H9 (cell line): ENCODE data around the gene OVOL3. TPM values are rescaled to one million over a fixed set of nuclear protein-coding genes. Genes with fewer than 3 reads are reported as not detected.

Source experiments
- DNase-seq: peaks from one replicate; pipeline ENCODE4 v3.0.0-alpha.2; 2017
- H2AFZ ChIP-seq: one replicate; pipeline ENCODE4 v1.6.1; 2013; ENCODE audit warnings: mild to moderate bottlenecking, low read length, control low read depth, moderate library complexity
- H2AK5ac ChIP-seq: 2 replicates; pipeline ENCODE4 v1.6.1; 2013; ENCODE audit warnings: low read length, control low read depth, mixed read lengths; ENCODE audit not compliant: insufficient read length
- H2BK120ac ChIP-seq: one replicate; pipeline ENCODE4 v1.6.1; 2013; ENCODE audit warnings: low read depth, mild to moderate bottlenecking, low read length, control low read depth, inconsistent platforms; ENCODE audit not compliant: poor library complexity, severe bottlenecking
- H2BK12ac ChIP-seq: 2 replicates; pipeline ENCODE4 v1.6.1; 2013; ENCODE audit warnings: low read length, control low read depth, mixed read lengths, low read depth; ENCODE audit not compliant: insufficient read length
- H2BK15ac ChIP-seq: 2 replicates; pipeline ENCODE4 v1.6.1; 2013; ENCODE audit warnings: low read depth, low read length, control low read depth
- H2BK20ac ChIP-seq: one replicate; pipeline ENCODE4 v1.6.1; 2013; ENCODE audit warnings: low read depth, mild to moderate bottlenecking, low read length, control low read depth, inconsistent platforms; ENCODE audit not compliant: poor library complexity, severe bottlenecking
- H2BK5ac ChIP-seq: 2 replicates; pipeline ENCODE4 v1.6.1; 2013; ENCODE audit warnings: low read length, control low read depth, mixed read lengths; ENCODE audit not compliant: insufficient read length
- H3K14ac ChIP-seq: 2 replicates; pipeline ENCODE4 v1.6.1; 2013; ENCODE audit warnings: low read length, control low read depth; ENCODE audit not compliant: insufficient read depth
- H3K18ac ChIP-seq: 2 replicates; pipeline ENCODE4 v1.6.1; 2013; ENCODE audit warnings: low read depth, mild to moderate bottlenecking, mixed read lengths, low read length, control low read depth; ENCODE audit not compliant: insufficient read length
- H3K23ac ChIP-seq: 2 replicates; pipeline ENCODE4 v1.6.1; 2013; ENCODE audit warnings: low read length, control low read depth, mixed read lengths, low read depth; ENCODE audit not compliant: insufficient read length
- H3K23me2 ChIP-seq: 2 replicates; pipeline ENCODE4 v1.6.1; 2013; ENCODE audit warnings: low read depth, mild to moderate bottlenecking, mixed read lengths, low read length, control low read depth; ENCODE audit not compliant: insufficient read length, poor library complexity, severe bottlenecking
- H3K27ac ChIP-seq: 2 replicates; pipeline ENCODE4 v1.5.1; 2013; ENCODE audit warnings: low read length, control low read depth, mixed read lengths, low read depth; ENCODE audit not compliant: insufficient read length
- H3K27me3 ChIP-seq: 2 replicates; pipeline ENCODE4 v1.6.1; 2013; ENCODE audit warnings: low read length, control low read depth, inconsistent platforms; ENCODE audit not compliant: insufficient read depth
- H3K4ac ChIP-seq: 2 replicates; pipeline ENCODE4 v1.6.1; 2013; ENCODE audit warnings: low read depth, mild to moderate bottlenecking, control low read depth, inconsistent platforms, low read length, moderate library complexity
- H3K4me1 ChIP-seq: 2 replicates; pipeline ENCODE4 v1.6.1; 2013; ENCODE audit warnings: low read length, control low read depth, inconsistent platforms; ENCODE audit not compliant: insufficient read depth
- H3K4me2 ChIP-seq: 2 replicates; pipeline ENCODE4 v1.6.1; 2013; ENCODE audit warnings: low read length, control low read depth, mixed read lengths; ENCODE audit not compliant: insufficient read length, insufficient read depth
- H3K56ac ChIP-seq: 2 replicates; pipeline ENCODE4 v1.6.1; 2013; ENCODE audit warnings: low read depth, mild to moderate bottlenecking, mixed read lengths, low read length, control low read depth; ENCODE audit not compliant: insufficient read length
- H3K79me1 ChIP-seq: 2 replicates; pipeline ENCODE4 v1.6.1; 2013; ENCODE audit warnings: low read depth, mild to moderate bottlenecking, moderate library complexity, low read length, control low read depth, inconsistent platforms; ENCODE audit not compliant: insufficient read depth, poor library complexity, severe bottlenecking
- H3K79me2 ChIP-seq: 2 replicates; pipeline ENCODE4 v1.6.1; 2013; ENCODE audit warnings: low read length, control low read depth, inconsistent platforms; ENCODE audit not compliant: insufficient read depth
- H3K9ac ChIP-seq: 2 replicates; pipeline ENCODE4 v1.6.1; 2013; ENCODE audit warnings: low read length, control low read depth, mixed read lengths; ENCODE audit not compliant: insufficient read length; ENCODE audit errors: extremely low read depth
- H3K9me3 ChIP-seq: one replicate; pipeline ENCODE4 v1.6.1; 2013; ENCODE audit warnings: low read depth, low read length, inconsistent platforms; ENCODE audit not compliant: control insufficient read depth
- H3T11ph ChIP-seq: one replicate; pipeline ENCODE4 v1.6.1; 2013; ENCODE audit warnings: mild to moderate bottlenecking, low read length, control low read depth, inconsistent platforms
- H4K20me1 ChIP-seq: one replicate; pipeline ENCODE4 v1.6.1; 2013; ENCODE audit not compliant: control insufficient read depth, insufficient read length, insufficient read depth
- H4K5ac ChIP-seq: 2 replicates; pipeline ENCODE4 v1.6.1; 2013; ENCODE audit warnings: low read depth, mild to moderate bottlenecking, mixed read lengths, low read length, control low read depth; ENCODE audit not compliant: insufficient read length
- H4K8ac ChIP-seq: replicated peaks from 2 replicates; pipeline ENCODE4 v1.6.1; 2013; ENCODE audit warnings: low read length, control low read depth, mixed read lengths, low read depth; ENCODE audit not compliant: insufficient read length
- H4K91ac ChIP-seq: 2 replicates; pipeline ENCODE4 v1.6.1; 2013; ENCODE audit warnings: low read depth, mild to moderate bottlenecking, moderate library complexity, mixed read lengths, low read length, control low read depth; ENCODE audit not compliant: insufficient read length
- H3K27ac Mint-ChIP-seq, 3 experiments: 2 replicates in 2 of 3; 3 replicates in 1 of 3; pipeline ENCODE4 v1.8.0; 2020 to 2021; ENCODE audit warnings: mixed read lengths in 3 of 3, mild to moderate bottlenecking in 1 of 3, moderate library complexity in 1 of 3
- H3K27me3 Mint-ChIP-seq: 2 replicates; pipeline ENCODE4 v1.8.0; 2021; ENCODE audit warnings: low read depth, mild to moderate bottlenecking, moderate library complexity, mixed read lengths
- H3K36me3 Mint-ChIP-seq, 3 experiments: 2 replicates in 2 of 3; 3 replicates in 1 of 3; pipeline ENCODE4 v1.8.0; 2020 to 2021; ENCODE audit warnings: low read depth in 3 of 3, mixed read lengths in 3 of 3; ENCODE audit not compliant: insufficient read depth in 1 of 3
- H3K4me1 Mint-ChIP-seq, 2 experiments: 2 replicates each; pipeline ENCODE4 v1.8.0; 2020; ENCODE audit warnings: mixed read lengths in 2 of 2
- H3K4me3 Mint-ChIP-seq, 2 experiments: 2 replicates in 1 of 2; 3 replicates in 1 of 2; pipeline ENCODE4 v1.8.0; 2020 to 2021; ENCODE audit warnings: mild to moderate bottlenecking in 2 of 2, mixed read lengths in 2 of 2, moderate library complexity in 1 of 2
- H3K9me3 Mint-ChIP-seq, 2 experiments: 2 replicates in 1 of 2; 3 replicates in 1 of 2; pipeline ENCODE4 v1.8.0; 2020; ENCODE audit warnings: mild to moderate bottlenecking in 2 of 2, mixed read lengths in 2 of 2, moderate library complexity in 1 of 2
- WGBS: extraction: QIAGEN DNeasy Blood & Tissue Kit; methylation state at CpG from one replicate; pipeline ENCODE4 v1.1.7; 2013; ENCODE audit warnings: missing lambda C conversion rate, low lambda C conversion rate, mixed read lengths; ENCODE audit not compliant: insufficient read length; ENCODE audit errors: extremely low coverage; 5-methylcytosine and 5-hydroxymethylcytosine counted together
- total RNA-seq: library from RNA; stranded (reverse); gene quantifications from 2 replicates; pipeline ENCODE4 v1.2.1, GENCODE V29; 2021
- TF ChIP-seq, protein P1 (sequence below): fragments of 200-600 bp; sonication (generic); conservative IDR thresholded peaks from 3 replicates; pipeline ENCODE4 v1.8.0; 2021; ENCODE audit warnings: antibody characterized with exemption, mild to moderate bottlenecking

Gene OVOL3
- total RNA-seq, 1 experiment from 2014 or later: not detected

DNA sequence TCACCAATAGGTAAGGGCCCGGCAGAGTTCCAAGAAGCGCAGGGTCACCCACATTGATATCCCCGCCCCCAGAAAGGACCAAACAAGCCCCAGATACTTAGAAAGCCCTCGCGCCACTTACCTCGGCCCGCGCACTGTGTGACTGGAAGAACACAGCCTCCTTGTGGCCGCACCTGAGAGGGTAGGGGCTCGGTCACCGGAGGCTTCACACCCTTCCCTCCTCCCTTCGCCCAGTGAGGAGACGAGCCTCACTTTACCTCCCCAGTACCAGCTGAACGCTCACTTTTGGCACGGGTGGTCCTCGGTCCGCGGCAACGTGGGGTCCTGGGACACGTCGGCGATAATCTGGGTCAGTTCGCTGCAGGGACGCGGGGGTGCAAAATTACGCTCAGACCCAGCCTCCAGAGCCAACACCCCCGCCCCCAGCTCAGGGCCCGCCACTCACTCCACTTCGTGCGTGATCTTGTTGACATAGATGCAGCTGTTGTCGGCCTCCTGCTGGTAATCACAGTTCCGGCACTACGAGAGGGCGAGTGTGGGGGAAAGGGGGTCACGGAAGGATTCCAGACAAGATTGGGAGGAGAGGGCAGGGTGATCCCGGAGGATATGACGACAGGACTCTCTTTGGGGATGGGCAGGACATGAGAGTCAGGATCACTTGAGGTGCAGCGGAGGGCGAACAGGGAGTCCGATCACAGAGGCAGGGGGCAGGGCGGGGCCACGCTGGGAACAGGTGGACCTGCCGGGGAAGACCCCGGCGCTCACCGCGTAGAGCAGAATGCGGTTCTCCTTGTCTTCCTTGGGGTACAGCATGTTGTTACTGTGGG, 3.2 kb downstream of the OVOL3 start:
- H2BK20ac ChIP-seq: no peak overlapping the region
- H2BK5ac ChIP-seq: no peak overlapping the region
- peak overlapping the region; percentile 93 for H3K4me2 ChIP-seq
- peaks cover 27 to 52% (median 50%) of the 10 kb centered on the region in 3 experiments; a peak in 6 of 7 replicates for H3K36me3 Mint-ChIP-seq
- peak overlapping the region; percentile 49; the same call in 1 of the 2 replicates for H3K14ac ChIP-seq
- H4K20me1 ChIP-seq: no peaks in the 10 kb centered on the region
- no CpG with 5 or more reads among the region's 48 CpGs for WGBS
- peak overlapping the region; percentile 22 for H4K5ac ChIP-seq
- H3K27ac ChIP-seq: no peak overlapping the region
- H3K27ac Mint-ChIP-seq: peak overlapping the region; percentile 88 to 100 (median 96); a peak in 5 of 7 replicates
- no peak overlapping the region for H2AFZ ChIP-seq
- H3K4me1 ChIP-seq: peaks cover 2% of the 10 kb centered on the region; the same call in 1 of the 2 replicates
- no peaks in the 10 kb centered on the region for H3K27me3 ChIP-seq
- H3K18ac ChIP-seq: peak overlapping the region; percentile 51
- no peaks in the 10 kb centered on the region; a peak in 1 of 5 replicates for H3K9me3 Mint-ChIP-seq
- TF ChIP-seq, protein P1, sequence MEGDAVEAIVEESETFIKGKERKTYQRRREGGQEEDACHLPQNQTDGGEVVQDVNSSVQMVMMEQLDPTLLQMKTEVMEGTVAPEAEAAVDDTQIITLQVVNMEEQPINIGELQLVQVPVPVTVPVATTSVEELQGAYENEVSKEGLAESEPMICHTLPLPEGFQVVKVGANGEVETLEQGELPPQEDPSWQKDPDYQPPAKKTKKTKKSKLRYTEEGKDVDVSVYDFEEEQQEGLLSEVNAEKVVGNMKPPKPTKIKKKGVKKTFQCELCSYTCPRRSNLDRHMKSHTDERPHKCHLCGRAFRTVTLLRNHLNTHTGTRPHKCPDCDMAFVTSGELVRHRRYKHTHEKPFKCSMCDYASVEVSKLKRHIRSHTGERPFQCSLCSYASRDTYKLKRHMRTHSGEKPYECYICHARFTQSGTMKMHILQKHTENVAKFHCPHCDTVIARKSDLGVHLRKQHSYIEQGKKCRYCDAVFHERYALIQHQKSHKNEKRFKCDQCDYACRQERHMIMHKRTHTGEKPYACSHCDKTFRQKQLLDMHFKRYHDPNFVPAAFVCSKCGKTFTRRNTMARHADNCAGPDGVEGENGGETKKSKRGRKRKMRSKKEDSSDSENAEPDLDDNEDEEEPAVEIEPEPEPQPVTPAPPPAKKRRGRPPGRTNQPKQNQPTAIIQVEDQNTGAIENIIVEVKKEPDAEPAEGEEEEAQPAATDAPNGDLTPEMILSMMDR: peak; percentile 50; the same call in 2 of the 3 replicates
- peaks cover 3% of the 10 kb centered on the region; the same call in 1 of the 2 replicates for H3K27me3 Mint-ChIP-seq
- H3K4me3 Mint-ChIP-seq: peak overlapping the region; percentile 95 to 99
- H4K91ac ChIP-seq: no peak overlapping the region
- no peaks in the 10 kb centered on the region for H3K79me1 ChIP-seq
- peaks cover 26 to 41% of the 10 kb centered on the region in 2 experiments for H3K4me1 Mint-ChIP-seq
- H3K23ac ChIP-seq: no peak overlapping the region
- H3K4ac ChIP-seq: no peak overlapping the region
- H2AK5ac ChIP-seq: no peak overlapping the region
- no peak overlapping the region for H4K8ac ChIP-seq
- no peak overlapping the region for H2BK12ac ChIP-seq
- peaks cover 14% of the 10 kb centered on the region for H3K23me2 ChIP-seq
- peak overlapping the region; percentile 59 for H3K9ac ChIP-seq
- H2BK15ac ChIP-seq: no peak overlapping the region
- H3K56ac ChIP-seq: no peak overlapping the region
- peak; percentile 64 for DNase-seq
- no peaks in the 10 kb centered on the region for H3K9me3 ChIP-seq
- no peaks in the 10 kb centered on the region; the same call in 1 of the 2 replicates for H3K79me2 ChIP-seq
- no peak overlapping the region for H3T11ph ChIP-seq
- no peak overlapping the region for H2BK120ac ChIP-seq
